Measurements from ENCODE around the gene NDUFAF5.
A peak's percentile ranks its signal among the peaks of the same experiment; 100 is the strongest.

NDUFAF5 gene

GRCh38 chr20:13777171-13777601 is 7.6 kb upstream of the NDUFAF5 start:
- no peak for DNase-seq

GRCh38 chr20:13778827-13779226 is 6.0 kb upstream of the NDUFAF5 start:
- no peak for DNase-seq

GRCh38 chr20:13783528-13783927 is 1.3 kb upstream of the NDUFAF5 start:
- DNase-seq = no peak

GRCh38 chr20:13784271-13784892 is 446 bp upstream of the NDUFAF5 start:
- DNase-seq = peak in 4 of 51 donors; percentile 30 to 47 (median 40)

GRCh38 chr20:13786143-13786828 is 1.5 kb downstream of the NDUFAF5 start:
- no peak for DNase-seq

- DNase-seq = peak in 13 of 51 donors; percentile 0 to 29 (median 13)
These were observed 3.5 kb downstream of the NDUFAF5 start for GRCh38 chr20:13788167-13788834.

- DNase-seq = no peak
These were observed 5.9 kb downstream of the NDUFAF5 start for GRCh38 chr20:13790708-13791107.

- DNase-seq = peak in 2 of 51 donors; percentile 6 to 13
These were observed 7.0 kb downstream of the NDUFAF5 start for GRCh38 chr20:13791540-13792459.

- no peak for DNase-seq
These were observed 8.2 kb downstream of the NDUFAF5 start for GRCh38 chr20:13793001-13793400.

GRCh38 chr20:13794667-13795066 is 9.8 kb downstream of the NDUFAF5 start:
- DNase-seq = no peak

GRCh38 chr20:13799040-13799439 is 14.2 kb downstream of the NDUFAF5 start:
- no peak for DNase-seq

- no peak for DNase-seq
These were observed 15.1 kb downstream of the NDUFAF5 start for GRCh38 chr20:13799974-13800373.

GRCh38 chr20:13800728-13801134 is 15.9 kb downstream of the NDUFAF5 start:
- DNase-seq = peak in 29 of 51 donors; percentile 4 to 63 (median 28)

GRCh38 chr20:13809373-13809772 is 24.5 kb downstream of the NDUFAF5 start:
- DNase-seq = no peak

GRCh38 chr20:13809855-13810254 is 25.0 kb downstream of the NDUFAF5 start:
- no peak for DNase-seq

- no peak for DNase-seq
These were observed 25.6 kb downstream of the NDUFAF5 start for GRCh38 chr20:13810446-13810845.

GRCh38 chr20:13813910-13814309 is 29.1 kb downstream of the NDUFAF5 start:
- no peak for DNase-seq

- no peak for DNase-seq
These were observed 29.8 kb downstream of the NDUFAF5 start for GRCh38 chr20:13814672-13815071.

- no peak for DNase-seq
These were observed 31.9 kb downstream of the NDUFAF5 start for GRCh38 chr20:13816757-13817156.

GRCh38 chr20:13817342-13817741 is 32.5 kb downstream of the NDUFAF5 start:
- DNase-seq = no peak

GRCh38 chr20:13819885-13820645 is 35.2 kb downstream of the NDUFAF5 start:
- peak in 3 of 51 donors; percentile 2 to 18 (median 6) for DNase-seq
